ENCODE data around the gene NCAPD2.

NCAPD2 gene

DNA sequence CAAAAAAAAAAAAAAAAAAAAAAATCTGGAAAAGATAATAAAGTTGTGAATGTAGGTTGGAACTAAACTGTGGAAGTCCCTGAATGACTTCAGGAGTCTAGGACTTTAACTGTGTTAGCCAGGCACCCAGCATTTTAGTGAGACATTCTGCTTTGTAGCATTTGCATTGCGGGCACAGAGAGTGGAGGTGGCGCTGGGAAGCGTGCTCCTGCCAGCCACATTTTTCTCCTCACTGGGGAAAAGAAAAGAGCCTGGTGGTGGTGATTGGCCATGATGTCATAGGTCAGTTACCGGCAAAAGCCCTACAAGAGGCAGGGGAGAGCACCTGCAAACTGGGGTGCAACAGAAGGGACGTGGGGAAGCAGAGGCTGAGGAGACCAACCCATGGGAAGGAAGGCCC lies 30.7 kb downstream of the NCAPD2 start:
- TF ChIP-seq, protein P1, sequence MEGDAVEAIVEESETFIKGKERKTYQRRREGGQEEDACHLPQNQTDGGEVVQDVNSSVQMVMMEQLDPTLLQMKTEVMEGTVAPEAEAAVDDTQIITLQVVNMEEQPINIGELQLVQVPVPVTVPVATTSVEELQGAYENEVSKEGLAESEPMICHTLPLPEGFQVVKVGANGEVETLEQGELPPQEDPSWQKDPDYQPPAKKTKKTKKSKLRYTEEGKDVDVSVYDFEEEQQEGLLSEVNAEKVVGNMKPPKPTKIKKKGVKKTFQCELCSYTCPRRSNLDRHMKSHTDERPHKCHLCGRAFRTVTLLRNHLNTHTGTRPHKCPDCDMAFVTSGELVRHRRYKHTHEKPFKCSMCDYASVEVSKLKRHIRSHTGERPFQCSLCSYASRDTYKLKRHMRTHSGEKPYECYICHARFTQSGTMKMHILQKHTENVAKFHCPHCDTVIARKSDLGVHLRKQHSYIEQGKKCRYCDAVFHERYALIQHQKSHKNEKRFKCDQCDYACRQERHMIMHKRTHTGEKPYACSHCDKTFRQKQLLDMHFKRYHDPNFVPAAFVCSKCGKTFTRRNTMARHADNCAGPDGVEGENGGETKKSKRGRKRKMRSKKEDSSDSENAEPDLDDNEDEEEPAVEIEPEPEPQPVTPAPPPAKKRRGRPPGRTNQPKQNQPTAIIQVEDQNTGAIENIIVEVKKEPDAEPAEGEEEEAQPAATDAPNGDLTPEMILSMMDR (conservative IDR thresholded peaks at IDR 0.05; ENCODE audit: control insufficient read depth, insufficient read depth, low read depth, low read length): no peak
- H3K4me3 ChIP-seq (ENCODE audit: control insufficient read depth, low read depth, low read length): no peak overlapping the region

DNA sequence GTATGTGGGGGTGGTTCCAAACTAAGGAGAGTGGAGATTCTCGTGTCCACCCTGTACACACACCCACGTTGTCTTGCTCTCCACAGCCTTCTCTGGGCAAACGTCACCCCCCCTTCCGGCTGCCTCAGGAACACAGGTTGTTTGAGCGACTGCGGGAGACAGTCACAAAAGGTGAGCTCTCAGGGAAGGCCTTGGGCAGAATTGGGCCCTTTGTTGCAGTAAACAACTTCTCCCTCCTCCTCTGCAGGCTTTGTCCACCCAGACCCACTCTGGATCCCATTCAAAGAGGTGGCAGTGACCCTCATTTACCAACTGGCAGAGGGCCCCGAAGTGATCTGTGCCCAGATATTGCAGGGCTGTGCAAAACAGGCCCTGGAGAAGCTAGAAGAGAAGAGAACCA lies 32.3 kb downstream of the NCAPD2 start:
- no peak for DNase-seq (ENCODE audit: low read depth)
- H3K4me3 ChIP-seq (ENCODE audit: control insufficient read depth, low read depth, low read length): no peak overlapping the region
- TF ChIP-seq, protein P1 (conservative IDR thresholded peaks at IDR 0.05; ENCODE audit: control insufficient read depth, insufficient read depth, low read depth, low read length): no peak

More for the DNA sequence above, 30.7 kb downstream of the NCAPD2 start:
- no peak for DNase-seq (ENCODE audit: low read depth)

DNA sequence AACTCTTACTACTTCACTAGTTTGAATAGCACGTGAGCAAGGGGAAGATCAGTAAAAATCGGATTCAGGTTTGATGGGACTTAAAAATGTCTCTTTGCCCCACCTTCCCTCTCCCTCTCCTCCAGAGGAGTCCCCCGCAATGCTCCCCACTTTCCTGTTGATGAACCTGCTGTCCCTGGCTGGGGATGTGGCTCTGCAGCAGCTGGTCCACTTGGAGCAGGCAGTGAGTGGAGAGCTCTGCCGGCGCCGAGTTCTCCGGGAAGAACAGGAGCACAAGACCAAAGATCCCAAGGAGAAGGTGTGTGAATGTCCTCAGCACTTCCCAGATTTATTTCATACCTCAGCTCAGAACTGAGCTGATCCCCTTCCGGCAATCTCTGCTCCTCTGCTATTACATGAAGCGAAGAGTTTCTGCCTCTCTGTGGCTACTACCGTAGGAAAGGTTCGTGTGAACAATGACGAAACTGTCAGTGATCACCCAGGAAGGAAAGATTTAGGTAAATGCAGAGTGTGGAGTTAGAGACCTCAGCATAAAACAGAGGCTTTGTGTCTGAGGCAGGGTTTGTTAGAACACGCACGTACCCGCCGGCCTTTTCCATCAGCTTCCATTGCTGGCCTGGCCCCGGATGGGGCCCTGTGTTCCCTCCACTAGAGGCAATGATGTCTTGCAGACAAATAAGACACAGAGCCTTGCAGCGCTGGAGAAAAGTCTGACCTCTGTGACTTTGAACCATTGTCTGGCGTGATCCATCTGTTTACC lies 33.0 kb downstream of the NCAPD2 start:
- DNase-seq (ENCODE audit: low read depth): no peak
- TF ChIP-seq, protein P1 (conservative IDR thresholded peaks at IDR 0.05; ENCODE audit: control insufficient read depth, insufficient read depth, low read depth, low read length): no peak
- no peak overlapping the region for H3K4me3 ChIP-seq (ENCODE audit: control insufficient read depth, low read depth, low read length)

DNA sequence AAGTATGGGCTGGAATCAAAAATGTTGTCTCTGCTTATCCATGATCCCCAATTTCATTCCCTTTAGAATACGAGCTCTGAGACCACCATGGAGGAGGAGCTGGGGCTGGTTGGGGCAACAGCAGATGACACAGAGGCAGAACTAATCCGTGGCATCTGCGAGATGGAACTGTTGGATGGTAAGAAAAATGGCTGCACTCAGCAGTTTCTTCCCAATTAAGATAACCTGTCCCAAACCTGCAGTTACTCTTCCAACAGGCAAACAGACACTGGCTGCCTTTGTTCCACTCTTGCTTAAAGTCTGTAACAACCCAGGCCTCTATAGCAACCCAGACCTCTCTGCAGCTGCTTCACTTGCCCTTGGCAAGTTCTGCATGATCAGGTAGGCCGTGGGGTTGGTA lies 33.8 kb downstream of the NCAPD2 start:
- H3K4me3 ChIP-seq (ENCODE audit: control insufficient read depth, low read depth, low read length): no peak overlapping the region
- DNase-seq (ENCODE audit: low read depth): no peak
- TF ChIP-seq, protein P1 (conservative IDR thresholded peaks at IDR 0.05; ENCODE audit: control insufficient read depth, insufficient read depth, low read depth, low read length): no peak

DNA sequence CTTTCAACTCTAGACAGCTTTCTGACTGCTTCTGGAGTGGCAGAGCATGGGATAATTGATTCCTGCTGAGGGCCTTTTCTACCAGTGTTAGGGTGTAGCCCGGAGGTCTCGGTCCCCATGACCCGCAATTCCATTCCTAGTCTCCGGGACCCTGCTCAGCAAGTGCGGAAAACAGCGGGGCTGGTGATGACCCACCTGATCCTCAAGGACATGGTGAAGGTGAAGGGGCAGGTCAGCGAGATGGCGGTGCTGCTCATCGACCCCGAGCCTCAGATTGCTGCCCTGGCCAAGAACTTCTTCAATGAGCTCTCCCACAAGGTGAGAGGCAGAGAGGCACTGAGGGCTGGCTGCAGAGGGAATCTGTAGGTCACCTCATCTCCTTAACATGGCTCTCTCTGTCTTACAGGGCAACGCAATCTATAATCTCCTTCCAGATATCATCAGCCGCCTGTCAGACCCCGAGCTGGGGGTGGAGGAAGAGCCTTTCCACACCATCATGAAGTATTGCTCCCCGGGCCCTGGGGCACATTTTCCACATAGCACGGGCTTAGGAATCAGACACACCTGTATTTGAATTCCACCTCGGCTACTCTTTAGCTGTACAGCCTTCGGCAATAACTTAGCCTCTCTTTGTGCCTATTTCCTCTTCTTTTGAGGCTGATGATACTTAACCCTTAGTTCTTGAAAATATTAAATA lies 34.8 kb downstream of the NCAPD2 start:
- no peak for DNase-seq (ENCODE audit: low read depth)
- TF ChIP-seq, protein P1 (conservative IDR thresholded peaks at IDR 0.05; ENCODE audit: control insufficient read depth, insufficient read depth, low read depth, low read length): no peak
- H3K4me3 ChIP-seq (ENCODE audit: control insufficient read depth, low read depth, low read length): no peak overlapping the region

DNA sequence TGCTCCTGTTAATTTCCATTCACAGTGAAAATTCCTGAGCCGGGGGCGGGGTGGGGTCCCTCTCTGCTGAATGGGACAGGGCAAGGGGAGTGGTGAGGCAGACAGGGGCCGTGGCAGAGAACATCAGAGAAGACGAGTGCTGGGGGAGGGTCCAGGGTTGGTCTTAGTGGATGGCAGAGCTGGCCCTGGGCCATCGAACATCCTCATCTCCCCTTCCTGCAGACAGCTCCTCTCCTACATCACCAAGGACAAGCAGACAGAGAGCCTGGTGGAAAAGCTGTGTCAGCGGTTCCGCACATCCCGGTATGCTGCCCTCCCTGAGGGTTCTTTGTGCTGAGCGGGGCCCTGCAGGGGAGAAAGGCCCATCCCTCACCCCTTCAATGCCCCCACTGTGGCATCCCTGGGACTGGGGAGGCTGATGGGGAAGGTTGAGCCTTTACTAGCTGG lies 35.4 kb downstream of the NCAPD2 start:
- DNase-seq (ENCODE audit: low read depth): no peak
- TF ChIP-seq, protein P1 (conservative IDR thresholded peaks at IDR 0.05; ENCODE audit: control insufficient read depth, insufficient read depth, low read depth, low read length): no peak
- no peak overlapping the region for H3K4me3 ChIP-seq (ENCODE audit: control insufficient read depth, low read depth, low read length)
